GM21717 (cell line): ENCODE measurements around the gene RCC1.
"Not testable (repeated sequence)": the region's sequence is repeated elsewhere in the genome, so short reads cannot be mapped to it uniquely, and the experiment has no call there.

ENCODE experiments used
- ATAC-seq: cut with Tn5 transposase; IDR thresholded peaks from one replicate; pipeline ENCODE4 v1.9.1; 2021; ENCODE audit warnings: mild to moderate bottlenecking, moderate library complexity; ENCODE audit not compliant: unreplicated experiment

Gene RCC1

GRCh38 chr1:28586585-28587391, 80.9 kb downstream of the RCC1 start:
- ATAC-seq = not testable (repeated sequence)
